Stimulated activated CD8-positive, alpha-beta memory T cell treated with anti-CD3 and anti-CD28 coated beads, Interleukin-12 subunit alpha, Interleukin-12 subunit beta, amount 100 ng/mL, for 4 hours (primary cell): ENCODE results near the gene DEFB129.
"Not testable (repeated sequence)": the region's sequence is repeated elsewhere in the genome, so short reads cannot be mapped to it uniquely, and the experiment has no call there.

Experiments used
- DNase-seq: peaks from one replicate; pipeline ENCODE4 v3.0.0-alpha.2; 2020; ENCODE audit warnings: low read depth

DEFB129 gene

GRCh38 chr20:253447-253846, 26.4 kb downstream of the DEFB129 start:
- not testable (repeated sequence) for DNase-seq

- DNase-seq = no peak
Measured at GRCh38 chr20:257419-257818, 30.4 kb downstream of the DEFB129 start, which contains the start of gene DEFB132. TSS of gene DEFB132 (plus strand) at chr20:257724. CDS start at chr20:257779, 55 bp downstream.

- no peak for DNase-seq
Measured at GRCh38 chr20:258269-258858, 31.3 kb downstream of the DEFB129 start.

- no peak for DNase-seq
Measured at GRCh38 chr20:258963-259362, 31.9 kb downstream of the DEFB129 start.

- DNase-seq = no peak
Measured at GRCh38 chr20:259981-260380, 32.9 kb downstream of the DEFB129 start.

- no peak for DNase-seq
Measured at GRCh38 chr20:263701-264100, 36.6 kb downstream of the DEFB129 start.

GRCh38 chr20:266596-267562, 39.8 kb downstream of the DEFB129 start:
- peak; percentile 73 for DNase-seq

GRCh38 chr20:270517-270916, 43.5 kb downstream of the DEFB129 start:
- DNase-seq = no peak

- no peak for DNase-seq
Measured at GRCh38 chr20:271069-271468, 44.0 kb downstream of the DEFB129 start.

- no peak for DNase-seq
Measured at GRCh38 chr20:271528-271927, 44.5 kb downstream of the DEFB129 start.

GRCh38 chr20:272718-273117, 45.7 kb downstream of the DEFB129 start:
- no peak for DNase-seq

GRCh38 chr20:273884-274283, 46.8 kb downstream of the DEFB129 start:
- no peak for DNase-seq

- DNase-seq = no peak
Measured at GRCh38 chr20:275791-276190, 48.7 kb downstream of the DEFB129 start.

GRCh38 chr20:276620-277495, 49.8 kb downstream of the DEFB129 start:
- DNase-seq = no peak

- DNase-seq = no peak
Measured at GRCh38 chr20:277496-277781, 50.4 kb downstream of the DEFB129 start.

GRCh38 chr20:278181-278580, 51.1 kb downstream of the DEFB129 start:
- no peak for DNase-seq

GRCh38 chr20:278607-279571, 51.8 kb downstream of the DEFB129 start:
- no peak for DNase-seq
